ENCODE measurements around the gene NONO.
"Not testable (repeated sequence)": the region's sequence is repeated elsewhere in the genome, so short reads cannot be mapped to it uniquely, and the experiment has no call there.

NONO gene

DNA sequence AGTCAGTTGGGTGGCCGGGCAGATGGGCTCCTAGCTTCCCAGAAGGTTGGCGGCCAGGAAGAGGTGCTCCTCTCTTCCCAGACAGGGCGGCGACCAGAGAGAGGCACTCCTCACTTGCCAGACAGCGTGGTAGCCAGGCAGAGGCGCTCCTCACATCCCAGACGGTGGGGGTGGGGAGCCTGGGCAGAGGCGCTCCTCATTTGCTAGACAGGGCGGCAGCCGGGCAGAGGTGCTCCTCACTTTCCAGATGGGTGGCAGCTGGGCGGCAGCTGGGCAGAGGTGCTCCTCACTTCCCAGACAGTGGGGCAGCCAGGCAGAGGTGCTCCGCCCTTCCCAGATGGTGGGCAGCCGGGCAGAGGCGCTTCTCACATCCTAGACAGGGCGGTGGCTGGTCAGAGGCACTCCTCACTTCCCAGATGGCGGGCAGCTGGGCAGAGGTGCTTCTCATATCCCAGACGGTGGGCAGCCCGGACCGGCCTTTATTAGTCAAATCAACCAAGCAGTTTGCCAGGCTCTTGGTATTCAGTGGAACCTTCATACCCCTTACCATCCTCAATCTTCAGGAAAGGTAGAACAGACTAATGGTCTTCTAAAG is 13.5 kb upstream of the NONO start:
- TF ChIP-seq, protein P1, sequence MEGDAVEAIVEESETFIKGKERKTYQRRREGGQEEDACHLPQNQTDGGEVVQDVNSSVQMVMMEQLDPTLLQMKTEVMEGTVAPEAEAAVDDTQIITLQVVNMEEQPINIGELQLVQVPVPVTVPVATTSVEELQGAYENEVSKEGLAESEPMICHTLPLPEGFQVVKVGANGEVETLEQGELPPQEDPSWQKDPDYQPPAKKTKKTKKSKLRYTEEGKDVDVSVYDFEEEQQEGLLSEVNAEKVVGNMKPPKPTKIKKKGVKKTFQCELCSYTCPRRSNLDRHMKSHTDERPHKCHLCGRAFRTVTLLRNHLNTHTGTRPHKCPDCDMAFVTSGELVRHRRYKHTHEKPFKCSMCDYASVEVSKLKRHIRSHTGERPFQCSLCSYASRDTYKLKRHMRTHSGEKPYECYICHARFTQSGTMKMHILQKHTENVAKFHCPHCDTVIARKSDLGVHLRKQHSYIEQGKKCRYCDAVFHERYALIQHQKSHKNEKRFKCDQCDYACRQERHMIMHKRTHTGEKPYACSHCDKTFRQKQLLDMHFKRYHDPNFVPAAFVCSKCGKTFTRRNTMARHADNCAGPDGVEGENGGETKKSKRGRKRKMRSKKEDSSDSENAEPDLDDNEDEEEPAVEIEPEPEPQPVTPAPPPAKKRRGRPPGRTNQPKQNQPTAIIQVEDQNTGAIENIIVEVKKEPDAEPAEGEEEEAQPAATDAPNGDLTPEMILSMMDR (IDR thresholded peaks at IDR 0.05; ENCODE audit: extremely low read depth, missing control alignments) = no peak
- no peak for DNase-seq (ENCODE audit: low spot score)

DNA sequence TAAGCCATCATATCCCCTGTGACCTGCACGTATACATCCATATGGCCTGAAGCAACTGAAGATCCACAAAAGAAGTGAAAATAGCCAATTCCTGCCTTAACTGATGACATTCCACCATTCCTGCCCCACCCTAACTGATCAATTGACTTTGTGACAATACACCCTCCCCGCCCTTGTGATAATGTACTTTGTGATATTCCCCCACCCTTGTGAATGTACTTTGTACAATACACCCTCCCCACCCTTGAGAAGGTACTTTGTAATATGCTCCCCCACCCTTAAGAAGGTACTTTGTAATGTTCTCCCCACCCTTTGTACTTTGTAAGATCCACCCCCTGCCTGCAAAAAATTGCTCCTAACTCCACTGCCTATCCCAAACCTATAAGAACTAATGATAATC is 11.1 kb upstream of the NONO start:
- DNase-seq (ENCODE audit: low spot score) = not testable (repeated sequence)

DNA sequence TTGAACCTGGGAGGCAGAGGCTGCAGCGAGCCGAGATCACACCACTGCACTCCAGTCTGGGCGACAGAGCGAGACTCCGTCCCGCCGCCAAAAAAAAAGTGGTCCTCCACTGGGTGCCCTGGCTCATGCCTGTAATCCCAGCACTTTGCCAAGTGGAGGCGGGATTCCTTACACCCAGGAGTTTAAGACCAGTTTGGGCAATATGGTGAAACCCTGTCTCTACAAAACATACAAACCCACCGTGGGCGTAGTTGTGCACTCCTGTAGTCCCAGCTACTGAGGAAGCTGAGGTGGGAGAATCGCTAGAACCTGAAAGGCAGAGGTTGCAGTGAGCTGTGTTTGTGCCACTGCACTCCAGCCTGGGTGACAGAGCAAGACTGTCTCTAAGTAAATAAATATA is 2.1 kb upstream of the NONO start:
- not testable (repeated sequence) for DNase-seq (ENCODE audit: low spot score)

DNA sequence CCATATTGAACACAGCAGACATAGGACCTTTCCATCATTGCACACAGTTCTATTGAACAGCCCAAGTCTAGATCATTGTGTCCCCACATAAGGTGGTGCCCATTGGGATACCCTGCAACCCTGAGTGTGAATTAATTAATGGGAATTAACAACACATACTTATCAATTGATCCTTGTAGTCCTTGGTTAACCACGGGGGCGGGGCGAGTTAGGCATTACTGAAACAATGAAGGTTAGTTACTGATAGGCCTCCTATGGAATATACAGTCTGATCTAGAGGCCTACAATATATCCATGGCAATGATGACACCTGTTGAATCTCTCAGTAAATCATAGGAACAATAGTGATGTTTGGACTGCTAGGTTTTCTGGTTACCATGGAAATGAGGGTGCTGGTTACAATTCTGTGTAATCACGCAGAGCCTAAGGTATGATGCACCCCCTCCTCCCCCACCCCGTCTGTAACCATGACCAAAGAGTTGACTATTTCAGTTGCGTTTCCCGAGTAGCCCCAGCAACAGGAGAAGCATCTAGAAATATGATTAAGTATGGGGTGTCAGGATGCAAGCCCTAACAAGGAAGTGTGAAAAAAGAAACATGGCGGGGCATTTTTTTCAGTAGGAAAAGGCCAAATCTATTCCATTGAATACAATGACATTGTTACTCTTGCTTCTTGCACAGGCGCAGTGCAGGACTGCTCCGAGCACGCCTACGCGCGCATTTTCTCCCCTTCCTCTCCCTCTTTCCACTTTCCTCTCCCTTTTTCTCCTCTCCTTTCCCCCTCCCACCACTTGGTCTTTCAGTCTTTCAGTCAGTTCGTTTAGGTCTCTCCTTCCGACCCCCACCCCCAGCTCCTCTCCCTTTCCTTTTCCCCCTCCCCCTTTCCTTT is 677 bp upstream of the NONO start:
- DNase-seq (ENCODE audit: low spot score) = peak; percentile 14
- TF ChIP-seq, protein P1 (IDR thresholded peaks at IDR 0.05; ENCODE audit: extremely low read depth, missing control alignments) = no peak

DNA sequence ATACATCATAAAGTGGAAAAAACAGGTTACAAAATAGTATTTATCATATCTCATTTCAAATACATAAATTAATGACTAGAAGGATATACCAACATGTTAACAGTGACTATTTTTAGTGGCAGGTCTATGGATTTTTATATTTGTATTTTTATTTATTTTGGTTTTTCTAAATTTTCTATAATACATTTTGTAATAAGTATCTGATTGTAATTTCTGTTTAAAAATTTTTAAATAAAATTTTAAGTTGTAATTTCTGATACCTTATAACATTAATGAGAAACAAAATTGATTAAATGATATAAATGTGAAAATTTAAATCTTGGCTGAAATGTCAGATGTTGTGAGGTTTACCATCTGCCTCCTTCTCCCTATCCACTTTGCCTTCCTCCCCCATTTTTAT is 2.5 kb downstream of the NONO start:
- TF ChIP-seq, protein P1 (IDR thresholded peaks at IDR 0.05; ENCODE audit: extremely low read depth, missing control alignments) = no peak
- no peak for DNase-seq (ENCODE audit: low spot score)

DNA sequence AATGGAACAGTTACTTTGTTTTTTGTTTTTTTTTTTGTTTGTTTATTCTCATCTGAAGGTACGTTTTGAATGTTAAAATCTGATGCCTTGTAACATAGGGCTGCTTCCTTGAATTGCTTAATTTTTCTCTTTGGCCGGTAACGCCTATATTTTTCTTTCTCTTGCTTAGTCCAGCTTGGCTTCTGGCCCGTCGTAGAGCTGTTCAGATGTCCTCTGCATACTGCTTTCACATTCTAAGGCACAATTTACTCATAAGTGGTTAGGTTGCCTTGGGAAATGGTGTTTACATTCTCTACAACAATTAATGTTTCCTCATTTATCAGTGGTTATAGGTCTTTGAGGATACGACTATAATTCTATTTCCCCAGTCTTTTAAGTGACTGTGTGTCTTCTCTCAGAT is 7.9 kb downstream of the NONO start:
- TF ChIP-seq, protein P1 (IDR thresholded peaks at IDR 0.05; ENCODE audit: extremely low read depth, missing control alignments) = no peak
- DNase-seq (ENCODE audit: low spot score) = no peak

DNA sequence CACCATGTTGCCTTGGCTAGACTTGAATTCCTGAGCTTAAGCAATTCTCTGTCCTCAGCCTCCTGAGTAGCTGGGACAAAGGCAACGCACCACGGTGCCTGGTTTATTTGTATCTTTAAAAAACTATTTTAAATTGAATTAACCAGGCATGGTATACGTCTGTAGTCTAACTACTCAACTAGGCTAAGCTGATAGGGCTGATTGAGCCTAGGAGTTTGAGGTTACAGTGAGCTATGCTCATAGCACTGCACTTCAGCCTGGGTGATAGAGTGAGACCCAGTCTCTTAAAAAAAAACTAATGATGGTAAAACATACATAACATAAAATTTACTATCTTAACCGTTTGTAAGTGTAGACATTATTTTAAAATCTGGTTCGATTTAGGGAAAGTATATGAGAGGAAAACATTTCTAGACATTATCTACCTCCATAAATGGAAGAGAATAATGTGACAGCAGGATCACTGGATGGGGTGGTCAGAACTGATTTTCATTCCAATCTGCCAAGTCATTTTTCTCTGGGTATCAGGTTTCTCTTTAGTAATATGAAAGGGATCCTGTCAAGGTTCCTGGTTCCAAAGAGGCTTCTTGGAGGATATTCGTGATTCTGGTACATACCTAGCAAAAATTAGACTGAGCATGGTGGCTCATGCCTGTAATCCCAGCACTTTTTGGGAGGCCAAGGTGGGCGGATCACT is 9.4 kb downstream of the NONO start:
- DNase-seq (ENCODE audit: low spot score) = no peak
- TF ChIP-seq, protein P1 (IDR thresholded peaks at IDR 0.05; ENCODE audit: extremely low read depth, missing control alignments) = no peak

DNA sequence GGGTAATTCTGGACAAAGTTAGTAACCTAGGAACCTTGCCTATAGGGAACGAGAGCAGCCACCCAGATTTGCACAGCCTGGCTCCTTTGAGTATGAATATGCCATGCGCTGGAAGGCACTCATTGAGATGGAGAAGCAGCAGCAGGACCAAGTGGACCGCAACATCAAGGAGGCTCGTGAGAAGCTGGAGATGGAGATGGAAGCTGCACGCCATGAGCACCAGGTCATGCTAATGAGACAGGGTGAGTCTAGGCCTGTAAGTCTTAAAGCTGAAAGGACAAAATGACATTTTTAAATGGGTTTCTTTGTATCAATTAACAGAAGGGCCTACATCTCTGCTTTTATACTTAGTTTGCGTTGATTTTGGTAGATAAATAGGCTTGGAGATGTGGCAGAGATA is 13.4 kb downstream of the NONO start:
- TF ChIP-seq, protein P1 (IDR thresholded peaks at IDR 0.05; ENCODE audit: extremely low read depth, missing control alignments) = no peak
- DNase-seq (ENCODE audit: low spot score) = no peak

All from GM20000 (cell line).